ENCODE data around the gene ABHD1.

ABHD1 gene

DNA sequence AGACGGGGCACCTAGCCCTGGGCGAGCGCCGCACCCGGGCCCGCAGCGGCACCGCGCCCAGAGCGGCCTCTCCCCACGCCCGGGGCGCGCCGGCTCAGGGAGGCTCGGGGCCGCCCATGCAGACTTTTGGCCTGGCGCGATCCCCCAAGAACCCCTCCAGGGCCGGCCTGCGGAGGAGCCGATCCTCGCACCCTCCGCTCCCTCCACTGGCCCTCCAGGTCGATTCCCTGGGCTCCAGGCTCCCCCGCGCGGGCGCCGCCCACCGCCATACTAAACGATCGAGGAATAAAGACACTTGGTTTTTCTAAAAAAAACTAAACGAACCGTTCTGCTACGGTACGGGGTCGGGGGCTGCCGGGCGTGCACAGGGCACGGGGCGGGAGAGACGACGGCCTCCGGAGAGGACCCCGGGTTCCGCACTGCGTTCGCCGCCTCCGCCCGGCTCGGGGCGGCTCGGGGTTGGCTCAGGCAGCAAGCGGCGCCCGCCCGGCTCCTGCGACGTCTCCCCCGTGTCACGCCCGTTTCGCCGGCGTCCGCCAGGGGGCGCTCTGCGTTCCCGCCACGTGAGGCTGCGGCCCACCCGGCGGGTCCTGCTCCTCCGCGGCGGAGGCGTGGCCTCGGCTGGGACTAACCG is 37.4 kb upstream of the ABHD1 start:
- peak overlapping the region; percentile 51 to 83 (median 73) for H3K4me3 ChIP-seq
- H3K27ac ChIP-seq, result peak overlapping the region; percentile 67 to 94 (median 87)

DNA sequence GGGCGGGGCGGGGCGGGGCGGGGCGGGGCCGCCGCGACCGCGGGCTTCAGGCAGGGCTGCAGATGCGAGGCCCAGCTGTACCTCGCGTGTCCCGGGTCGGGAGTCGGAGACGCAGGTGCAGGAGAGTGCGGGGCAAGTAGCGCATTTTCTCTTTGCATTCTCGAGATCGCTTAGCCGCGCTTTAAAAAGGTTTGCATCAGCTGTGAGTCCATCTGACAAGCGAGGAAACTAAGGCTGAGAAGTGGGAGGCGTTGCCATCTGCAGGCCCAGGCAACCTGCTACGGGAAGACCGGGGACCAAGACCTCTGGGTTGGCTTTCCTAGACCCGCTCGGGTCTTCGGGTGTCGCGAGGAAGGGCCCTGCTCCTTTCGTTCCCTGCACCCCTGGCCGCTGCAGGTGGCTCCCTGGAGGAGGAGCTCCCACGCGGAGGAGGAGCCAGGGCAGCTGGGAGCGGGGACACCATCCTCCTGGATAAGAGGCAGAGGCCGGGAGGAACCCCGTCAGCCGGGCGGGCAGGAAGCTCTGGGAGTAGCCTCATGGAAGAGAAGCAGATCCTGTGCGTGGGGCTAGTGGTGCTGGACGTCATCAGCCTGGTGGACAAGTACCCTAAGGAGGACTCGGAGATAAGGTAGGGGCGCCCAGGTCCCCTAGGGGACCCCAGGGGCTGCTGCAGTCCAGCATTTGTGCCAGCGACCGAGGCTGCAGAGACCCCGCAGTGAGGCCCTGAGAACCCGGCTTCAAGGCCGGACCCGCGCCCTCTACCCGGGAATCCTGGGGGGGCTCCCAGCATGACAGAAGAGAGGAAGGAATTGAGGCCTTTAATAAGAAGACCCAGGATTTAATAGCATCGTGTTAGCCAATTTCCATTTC is 36.7 kb upstream of the ABHD1 start, which contains the start of gene KHK:
Gene KHK (plus strand): TSS at position 49 of the 870 bp plus-strand sequence. CDS start 488 bp downstream, at position 537.
- peak within 1 kb of the TSS; percentile 51 to 83 (median 73) for H3K4me3 ChIP-seq
- peak within 1 kb of the TSS; percentile 67 to 94 (median 87) for H3K27ac ChIP-seq

DNA sequence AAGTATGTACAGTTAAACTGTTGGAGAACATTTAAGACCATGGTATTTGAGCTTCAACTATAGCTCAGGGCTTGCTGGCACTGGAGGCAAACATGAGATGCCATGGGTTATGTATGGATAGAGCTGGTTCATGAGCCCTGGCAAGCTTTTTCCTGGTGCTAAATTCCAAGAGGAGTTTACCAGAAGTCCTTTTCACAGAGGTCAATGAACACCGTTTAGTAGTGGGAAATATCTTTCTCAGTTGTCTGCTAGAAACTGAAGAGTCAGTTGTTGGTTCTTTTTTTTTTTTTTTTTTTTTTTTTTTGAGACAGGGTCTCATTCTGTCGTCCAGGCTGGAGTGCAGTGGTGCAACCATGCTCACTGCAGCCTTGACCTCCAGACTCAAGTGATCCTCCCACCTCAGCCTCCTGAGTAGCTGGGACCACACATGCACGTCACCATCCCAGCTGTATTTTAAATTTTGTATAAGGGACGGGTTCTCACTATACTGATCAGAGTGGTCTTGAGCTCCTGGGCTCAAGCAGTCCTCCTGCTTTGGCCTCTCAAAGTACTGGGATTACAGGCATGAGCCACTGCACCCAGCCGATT is 35.7 kb upstream of the ABHD1 start:
- no peak overlapping the region for H3K4me3 ChIP-seq
- no peak overlapping the region for H3K27ac ChIP-seq

DNA sequence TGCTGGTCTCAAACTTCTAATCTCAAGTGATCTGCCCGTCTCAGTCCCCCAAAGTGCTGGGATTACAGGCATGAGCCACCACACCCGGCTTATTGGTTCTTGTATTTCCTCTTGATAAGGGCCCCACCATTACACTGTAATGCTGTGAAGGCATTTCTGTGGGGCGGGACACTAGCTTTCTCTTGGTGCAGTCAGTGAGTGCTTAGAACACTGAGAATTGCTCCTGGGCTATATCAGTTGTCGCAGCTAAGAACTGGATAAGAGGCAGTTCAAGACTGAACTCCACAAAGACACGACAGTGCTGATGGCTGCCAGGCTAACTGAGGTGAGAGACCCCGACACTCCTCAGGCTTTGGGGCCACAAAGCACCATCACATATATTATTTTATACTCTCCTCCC is 35.0 kb upstream of the ABHD1 start:
- H3K27ac ChIP-seq, result no peak overlapping the region
- no peak overlapping the region for H3K4me3 ChIP-seq

DNA sequence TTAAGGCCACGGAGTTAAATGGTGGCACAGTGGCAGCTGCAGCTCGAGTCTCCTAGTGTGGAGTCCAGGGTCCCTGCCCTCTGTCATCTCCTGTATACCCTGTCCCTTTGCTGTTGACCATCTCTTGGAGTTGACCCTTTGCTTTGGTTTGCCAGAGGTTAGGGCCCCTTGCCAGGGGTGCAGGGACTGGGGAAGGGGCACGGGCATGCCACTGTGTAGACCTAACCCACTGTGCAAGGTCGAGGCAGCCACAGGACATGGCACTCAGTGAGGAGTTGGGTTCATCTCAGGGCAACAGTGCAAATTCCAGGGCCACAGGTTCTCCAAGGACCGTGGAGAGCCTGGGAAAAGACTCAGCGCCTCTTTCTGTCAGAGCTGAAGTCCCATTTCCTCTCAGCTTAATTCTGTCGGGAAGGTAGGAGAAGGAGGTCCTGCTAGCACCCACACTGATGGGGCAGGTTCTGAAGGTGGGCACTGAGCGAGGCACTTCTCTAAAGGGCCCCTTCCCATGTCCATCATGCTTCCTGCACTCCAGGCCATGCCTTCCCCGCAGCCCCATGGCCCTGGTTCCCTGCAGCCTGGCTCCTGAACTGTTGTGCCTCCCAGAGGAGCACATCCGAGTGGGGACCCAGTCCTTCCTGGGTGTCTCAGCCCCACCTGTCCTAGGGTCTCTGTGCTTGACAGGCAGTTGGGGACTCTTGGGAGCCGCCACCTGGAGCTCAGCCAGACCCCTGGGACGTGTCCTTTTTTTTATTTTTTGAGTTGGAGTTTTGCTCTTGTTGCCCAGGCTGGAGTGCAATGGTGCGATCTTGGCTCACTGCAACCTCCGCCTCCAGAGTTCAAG is 34.3 kb upstream of the ABHD1 start:
- Histone ChIP-seq H3K4me3 (no peak overlapping the region), H3K27ac (no peak overlapping the region)

DNA sequence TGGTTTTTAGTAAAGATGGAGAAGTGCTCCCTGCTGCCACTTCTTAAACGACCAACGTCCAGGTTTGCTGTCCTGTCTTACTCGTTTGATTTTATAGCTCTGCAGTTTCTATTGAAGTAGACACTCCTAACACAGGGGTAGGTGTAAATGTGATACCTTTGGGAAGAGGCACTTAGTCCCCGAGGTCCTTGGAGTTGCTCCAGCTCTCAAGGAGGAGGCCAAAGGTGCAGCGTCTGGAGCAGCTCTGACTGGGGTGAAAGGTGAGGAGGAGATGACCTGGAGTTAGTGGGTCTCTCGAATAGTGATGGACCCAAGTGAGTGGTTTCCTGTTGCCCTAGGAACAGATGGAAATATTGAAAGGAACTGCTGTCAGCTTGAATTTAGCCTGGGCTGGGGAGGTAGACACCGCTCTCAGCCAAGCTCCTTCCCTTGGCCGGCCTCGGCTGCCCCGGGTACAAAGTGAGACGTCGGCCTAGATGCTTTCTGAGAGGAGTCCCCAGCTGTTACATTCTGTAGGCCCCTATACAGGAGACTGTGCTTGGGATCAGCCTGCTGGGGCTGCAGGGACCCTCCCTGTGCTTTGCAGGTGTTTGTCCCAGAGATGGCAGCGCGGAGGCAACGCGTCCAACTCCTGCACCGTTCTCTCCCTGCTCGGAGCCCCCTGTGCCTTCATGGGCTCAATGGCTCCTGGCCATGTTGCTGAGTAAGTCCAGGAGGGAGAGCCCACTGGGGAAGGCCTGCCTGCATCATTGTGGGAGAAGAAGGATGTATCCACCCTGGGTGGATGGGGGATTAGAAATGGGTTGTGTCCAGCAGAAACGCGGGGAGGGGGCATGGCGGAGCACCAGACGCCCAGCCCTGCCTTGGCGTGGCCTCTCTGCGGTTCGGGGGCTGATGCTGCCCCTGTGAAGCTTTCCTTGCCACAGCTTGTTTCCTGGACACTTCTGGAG is 31.6 kb upstream of the ABHD1 start:
- Histone ChIP-seq H3K27ac (no peak overlapping the region), H3K4me3 (no peak overlapping the region)

DNA sequence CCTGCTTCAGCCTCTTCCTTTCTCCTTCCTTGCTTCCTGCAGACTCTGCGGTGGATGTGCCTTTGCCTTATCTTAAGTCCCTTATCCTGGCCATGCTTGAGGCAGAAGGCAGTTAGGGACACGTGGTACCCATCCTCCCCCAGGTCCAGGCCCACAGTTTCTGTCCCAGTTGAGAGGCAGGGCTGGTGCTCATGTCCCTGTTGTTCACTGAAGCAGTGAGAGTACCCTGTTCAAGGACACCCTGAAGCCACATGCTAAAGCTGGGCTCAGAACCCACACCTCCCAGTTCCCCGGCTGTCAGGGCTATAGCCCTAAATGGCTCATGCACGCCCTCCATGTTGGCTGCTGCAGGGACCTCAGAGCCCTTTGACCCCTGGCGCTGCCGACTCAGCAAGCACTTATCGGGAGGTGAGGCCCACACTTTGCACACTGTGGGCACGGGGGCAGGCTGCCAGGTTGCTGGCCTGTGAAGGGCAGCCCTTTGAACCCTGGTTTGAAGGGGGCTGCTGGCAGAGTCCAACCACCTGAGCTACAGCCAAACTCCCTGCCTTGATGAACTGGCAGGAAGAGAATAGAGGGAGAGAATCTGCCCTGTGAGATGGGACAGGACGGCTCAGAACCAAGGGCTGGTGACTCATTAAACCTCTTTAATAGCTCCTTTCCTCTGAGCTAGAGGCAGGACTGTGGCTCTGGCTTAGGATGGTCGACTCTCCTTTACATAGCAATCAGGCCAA is 30.8 kb upstream of the ABHD1 start:
- Histone ChIP-seq H3K4me3 (no peak overlapping the region), H3K27ac (no peak overlapping the region)

DNA sequence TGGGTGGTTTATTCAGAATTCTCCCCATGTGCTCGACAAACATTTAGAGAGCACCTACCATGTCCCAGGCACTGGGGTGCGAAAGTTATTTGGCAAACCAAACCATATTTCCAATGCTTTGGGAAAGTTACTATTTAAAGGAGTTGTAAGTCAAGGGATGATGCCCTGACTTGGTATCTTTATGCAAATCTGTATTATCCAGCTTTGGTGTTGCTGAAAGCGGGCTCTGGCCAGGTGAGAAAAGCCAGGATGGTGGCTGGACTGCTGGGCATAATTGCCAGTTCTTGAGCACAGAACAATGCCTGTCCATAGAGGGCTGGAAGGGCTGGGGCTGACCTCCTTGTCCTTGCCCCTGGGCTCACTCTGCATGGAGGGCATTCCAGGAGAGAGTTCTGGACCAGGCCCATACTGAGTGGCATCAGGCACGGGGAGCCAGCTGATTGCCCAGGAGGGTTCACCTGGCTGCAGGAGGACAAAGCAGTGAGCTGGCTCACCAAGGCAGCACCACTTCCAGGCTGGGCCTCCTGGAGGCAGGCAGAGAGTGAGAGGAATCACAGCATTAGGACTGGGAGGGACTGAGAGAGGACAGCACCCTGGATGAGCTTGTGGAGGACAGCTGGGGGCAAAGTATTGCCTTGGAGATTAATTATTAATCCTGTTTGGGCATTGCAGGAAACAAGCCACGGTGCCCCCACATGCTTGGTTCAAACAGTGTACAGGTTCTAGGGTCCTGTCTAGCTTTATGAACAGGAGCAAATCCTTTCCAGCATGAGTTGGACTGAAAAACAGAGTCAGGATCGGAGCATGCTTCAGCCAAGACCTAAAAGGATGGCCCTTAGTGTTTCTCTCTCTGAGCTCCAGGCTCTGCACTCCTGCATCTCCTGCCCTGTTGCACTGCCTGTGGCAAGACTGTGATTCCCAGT is 29.9 kb upstream of the ABHD1 start:
- Histone ChIP-seq H3K27ac (no peak overlapping the region), H3K4me3 (no peak overlapping the region)

DNA sequence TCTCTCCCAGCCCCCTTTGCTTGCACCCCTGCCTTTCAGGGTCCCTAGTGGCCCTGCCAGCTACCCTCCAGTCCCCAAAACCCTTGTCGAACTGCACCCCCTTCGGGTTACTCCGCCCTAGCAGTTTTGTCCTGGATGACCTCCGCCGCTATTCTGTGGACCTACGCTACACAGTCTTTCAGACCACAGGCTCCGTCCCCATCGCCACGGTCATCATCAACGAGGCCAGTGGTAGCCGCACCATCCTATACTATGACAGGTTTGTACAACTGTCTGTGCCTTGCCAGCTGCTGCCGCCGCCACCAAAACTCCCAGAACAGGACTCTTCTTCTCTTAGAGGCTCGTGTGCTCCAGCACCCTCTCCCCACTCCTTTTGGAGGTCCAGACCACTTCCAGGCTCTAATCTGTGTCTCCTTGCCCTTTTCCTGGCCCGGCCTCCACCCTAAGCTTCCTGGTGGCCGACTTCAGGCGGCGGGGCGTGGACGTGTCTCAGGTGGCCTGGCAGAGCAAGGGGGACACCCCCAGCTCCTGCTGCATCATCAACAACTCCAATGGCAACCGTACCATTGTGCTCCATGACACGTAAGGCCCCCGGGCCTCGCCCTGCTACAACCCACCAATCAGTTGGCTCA is 29.1 kb upstream of the ABHD1 start:
- Histone ChIP-seq H3K27ac (no peak overlapping the region), H3K4me3 (no peak overlapping the region)

DNA sequence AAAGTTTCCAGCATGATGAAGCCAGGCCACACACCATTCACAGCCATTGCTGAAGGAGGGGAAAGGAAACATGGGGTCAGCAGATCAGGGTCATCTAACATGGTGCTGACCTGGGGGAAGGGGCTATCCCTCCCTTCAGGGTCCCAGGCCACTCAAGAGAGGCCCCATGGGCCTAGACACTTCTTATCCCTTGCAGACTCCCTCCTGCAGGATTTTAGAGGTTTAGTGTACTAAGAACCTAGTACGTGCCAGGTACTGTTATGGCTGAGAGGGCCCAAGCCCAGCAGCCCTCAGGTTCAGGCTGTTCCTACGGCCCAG is 28.2 kb upstream of the ABHD1 start:
- H3K27ac ChIP-seq, result no peak overlapping the region

DNA sequence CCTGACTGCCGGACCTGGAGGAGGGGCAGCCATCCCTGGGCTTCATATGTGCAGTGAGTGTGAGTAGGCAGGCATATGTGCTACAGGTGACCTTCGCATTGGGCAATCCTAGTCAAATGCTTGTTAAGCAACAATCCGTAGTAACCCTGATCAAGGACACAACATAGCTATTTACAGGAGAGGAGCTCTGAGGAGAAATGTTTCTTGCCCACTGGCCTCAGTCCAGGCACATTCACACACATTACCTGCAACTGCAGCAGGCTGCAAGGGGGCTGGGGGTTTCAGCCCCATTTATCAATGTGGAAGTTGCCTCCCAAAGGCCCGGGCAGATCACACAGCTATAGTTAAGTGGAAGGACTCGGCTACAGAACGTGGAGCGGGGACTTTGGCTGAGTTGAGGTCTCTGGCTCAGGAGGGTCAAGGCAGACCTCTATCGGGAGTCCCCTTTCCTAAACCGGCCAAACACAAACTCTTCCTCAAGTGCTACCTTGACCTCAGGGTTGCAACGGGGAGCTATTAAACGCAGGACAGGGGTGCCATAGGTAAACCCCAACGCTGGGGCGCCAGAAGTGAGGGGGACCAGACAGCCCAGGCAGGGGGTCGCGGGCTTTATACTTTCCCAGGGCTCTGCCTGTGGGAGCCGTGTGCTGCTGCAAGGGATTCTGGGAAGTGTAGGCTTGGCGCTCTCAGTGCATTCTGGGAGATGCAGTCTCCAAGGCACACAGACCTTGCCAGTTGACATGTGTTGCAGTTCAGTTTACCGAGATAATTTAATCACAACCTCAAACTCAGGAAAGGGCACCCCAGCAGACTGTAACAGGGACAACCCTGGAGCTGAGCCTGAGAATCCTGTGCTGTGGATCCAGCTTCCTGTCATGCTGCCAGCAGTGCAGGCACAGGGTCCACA is 27.6 kb upstream of the ABHD1 start:
- Histone ChIP-seq H3K4me3 (peak overlapping the region in 3 of 7 experiments; percentile 4 to 26 (median 20)), H3K27ac (peak overlapping the region in 2 of 21 experiments; percentile 27 to 58)

More for the DNA sequence above, 28.2 kb upstream of the ABHD1 start:
- H3K4me3 ChIP-seq, result no peak overlapping the region

DNA sequence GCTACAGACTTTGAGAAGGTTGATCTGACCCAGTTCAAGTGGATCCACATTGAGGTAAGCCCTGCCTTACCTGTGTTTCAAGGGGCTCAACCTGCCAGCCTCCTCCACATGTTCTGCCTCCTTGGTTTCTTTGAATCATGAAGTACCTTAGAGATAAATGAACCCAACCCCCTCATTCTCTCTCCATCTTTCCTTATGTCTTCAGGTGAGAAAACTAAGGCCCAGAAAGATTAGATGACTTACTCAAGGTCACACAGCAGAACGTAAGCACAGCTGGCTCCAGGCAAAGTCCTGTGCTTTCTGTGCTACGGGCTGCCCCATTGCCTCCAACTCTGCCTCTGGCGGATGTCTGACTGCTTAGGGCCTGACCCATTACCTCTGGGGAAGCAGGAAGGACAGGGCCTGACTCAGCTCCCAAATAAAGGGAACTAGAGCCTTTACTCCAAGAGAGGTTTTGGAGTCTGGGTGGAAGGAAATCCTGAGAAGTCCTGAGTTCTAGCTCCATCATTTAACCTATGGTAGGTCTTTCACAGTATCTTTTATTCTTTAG is 26.8 kb upstream of the ABHD1 start:
- no peak overlapping the region for H3K4me3 ChIP-seq
- peak overlapping the region in 1 of 21 experiments; percentile 27 for H3K27ac ChIP-seq

DNA sequence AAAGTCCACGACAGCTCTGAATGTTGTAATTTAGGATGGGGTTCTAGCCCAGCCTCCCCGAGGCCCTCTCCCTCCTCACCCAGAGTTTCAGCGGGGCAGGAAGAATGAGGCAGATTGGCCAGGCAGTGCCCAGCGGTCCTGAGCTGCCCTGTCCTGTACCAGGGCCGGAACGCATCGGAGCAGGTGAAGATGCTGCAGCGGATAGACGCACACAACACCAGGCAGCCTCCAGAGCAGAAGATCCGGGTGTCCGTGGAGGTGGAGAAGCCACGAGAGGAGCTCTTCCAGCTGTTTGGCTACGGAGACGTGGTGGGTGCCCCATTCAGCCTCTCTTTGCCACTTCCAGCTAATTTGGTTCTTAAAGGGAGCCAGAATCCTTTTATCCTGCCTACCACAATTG is 26.3 kb upstream of the ABHD1 start:
- no peak overlapping the region for H3K27ac ChIP-seq
- H3K4me3 ChIP-seq, result no peak overlapping the region

DNA sequence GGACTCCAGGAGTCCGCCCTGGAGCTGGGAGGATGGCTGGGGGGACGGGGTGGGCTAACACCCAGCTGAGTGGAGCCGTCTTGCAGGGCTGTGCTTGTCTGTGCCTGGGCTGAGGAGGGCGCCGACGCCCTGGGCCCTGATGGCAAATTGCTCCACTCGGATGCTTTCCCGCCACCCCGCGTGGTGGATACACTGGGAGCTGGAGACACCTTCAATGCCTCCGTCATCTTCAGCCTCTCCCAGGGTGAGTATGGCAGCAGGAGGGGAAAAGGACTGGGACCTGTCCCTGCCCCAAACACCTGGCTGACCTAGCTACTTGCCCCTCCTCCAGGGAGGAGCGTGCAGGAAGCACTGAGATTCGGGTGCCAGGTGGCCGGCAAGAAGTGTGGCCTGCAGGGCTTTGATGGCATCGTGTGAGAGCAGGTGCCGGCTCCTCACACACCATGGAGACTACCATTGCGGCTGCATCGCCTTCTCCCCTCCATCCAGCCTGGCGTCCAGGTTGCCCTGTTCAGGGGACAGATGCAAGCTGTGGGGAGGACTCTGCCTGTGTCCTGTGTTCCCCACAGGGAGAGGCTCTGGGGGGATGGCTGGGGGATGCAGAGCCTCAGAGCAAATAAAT is 24.2 kb upstream of the ABHD1 start:
- Histone ChIP-seq H3K4me3 (no peak overlapping the region), H3K27ac (no peak overlapping the region)

DNA sequence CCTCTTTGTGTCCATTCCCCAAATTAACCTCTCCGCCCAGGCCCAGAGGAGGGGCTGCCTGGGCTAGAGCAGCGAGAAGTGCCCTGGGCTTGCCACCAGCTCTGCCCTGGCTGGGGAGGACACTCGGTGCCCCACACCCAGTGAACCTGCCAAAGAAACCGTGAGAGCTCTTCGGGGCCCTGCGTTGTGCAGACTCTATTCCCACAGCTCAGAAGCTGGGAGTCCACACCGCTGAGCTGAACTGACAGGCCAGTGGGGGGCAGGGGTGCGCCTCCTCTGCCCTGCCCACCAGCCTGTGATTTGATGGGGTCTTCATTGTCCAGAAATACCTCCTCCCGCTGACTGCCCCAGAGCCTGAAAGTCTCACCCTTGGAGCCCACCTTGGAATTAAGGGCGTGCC is 23.6 kb upstream of the ABHD1 start:
- no peak overlapping the region for H3K27ac ChIP-seq
- no peak overlapping the region for H3K4me3 ChIP-seq
